Fibroblast of lung (primary cell): Measurements from ENCODE around the gene SLC16A3. TPM values are rescaled to one million over a fixed set of nuclear protein-coding genes. Genes with fewer than 3 reads are reported as not detected.

Experiments
- polyA plus RNA-seq, 2 donors: library from polyadenylated mRNA; depleted of rRNA in 1 of 2; stranded (reverse) in 1 of 2; unstranded in 1 of 2; fragments of >200 nt; gene quantifications; 2 replicates each; pipeline ENCODE4 v1.2.1, GENCODE V29; 2011 to 2012; ENCODE audit warnings: missing spikeins in 1 of 2
- total RNA-seq: library from RNA; depleted of rRNA; stranded (reverse); fragments of >200 nt; gene quantifications from 2 replicates; pipeline ENCODE4 v1.2.1, GENCODE V29; 2014

Gene SLC16A3
- total and polyA plus RNA-seq, 2 donors (not counting 1 experiment from before 2014, with no cell fraction given): 71.0 to 107 TPM

Other genes with a start within 250 kb of the SLC16A3 start
- 15.2 and 30.4 TPM in 2 replicates for gene CENPX, start 206.2 kb upstream of the SLC16A3 start, total RNA-seq
- gene CENPX, start 206.2 kb upstream of the SLC16A3 start, polyA plus RNA-seq: 29.2 and 51.3 TPM in 2 replicates
- gene LRRC45, start 205.7 kb upstream of the SLC16A3 start, total RNA-seq: 9.9 and 10.0 TPM in 2 replicates
- gene LRRC45, start 205.7 kb upstream of the SLC16A3 start, polyA plus RNA-seq: 2.3 and 3.8 TPM in 2 replicates
- gene RAC3, start 197.4 kb upstream of the SLC16A3 start, total RNA-seq: 5.6 and 6.6 TPM in 2 replicates
- 4.3 and 4.7 TPM in 2 replicates for gene RAC3, start 197.4 kb upstream of the SLC16A3 start, polyA plus RNA-seq
- 38.3 and 43.6 TPM in 2 replicates for gene DCXR, start 191.3 kb upstream of the SLC16A3 start, total RNA-seq
- 34.8 and 75.3 TPM in 2 replicates for gene DCXR, start 191.3 kb upstream of the SLC16A3 start, polyA plus RNA-seq
- gene RFNG, start 177.2 kb upstream of the SLC16A3 start, total RNA-seq: 38.5 and 48.9 TPM in 2 replicates
- 14.1 and 14.5 TPM in 2 replicates for gene RFNG, start 177.2 kb upstream of the SLC16A3 start, polyA plus RNA-seq
- 67.0 and 76.6 TPM in 2 replicates for gene GPS1, start 177.1 kb upstream of the SLC16A3 start, total RNA-seq
- gene GPS1, start 177.1 kb upstream of the SLC16A3 start, polyA plus RNA-seq: 53.3 and 86.1 TPM in 2 replicates
- 41.0 and 46.2 TPM in 2 replicates for gene DUS1L, start 163.2 kb upstream of the SLC16A3 start, total RNA-seq
- 24.6 and 40.9 TPM in 2 replicates for gene DUS1L, start 163.2 kb upstream of the SLC16A3 start, polyA plus RNA-seq
- 85.0 and 242 TPM in 2 replicates for gene FASN, start 130.8 kb upstream of the SLC16A3 start, total RNA-seq
- 36.8 and 84.2 TPM in 2 replicates for gene FASN, start 130.8 kb upstream of the SLC16A3 start, polyA plus RNA-seq
- 8.2 and 10.1 TPM in 2 replicates for gene CCDC57, start 16.2 kb upstream of the SLC16A3 start, total RNA-seq
- gene CCDC57, start 16.2 kb upstream of the SLC16A3 start, polyA plus RNA-seq: 4.3 and 7.1 TPM in 2 replicates
- gene CSNK1D, start 44.7 kb downstream of the SLC16A3 start, total RNA-seq: 41.3 and 64.9 TPM in 2 replicates
- gene CSNK1D, start 44.7 kb downstream of the SLC16A3 start, polyA plus RNA-seq: 112 and 139 TPM in 2 replicates
- under 0.01 and 0.17 TPM in 2 replicates for gene CD7, start 88.6 kb downstream of the SLC16A3 start, total RNA-seq
- gene CD7, start 88.6 kb downstream of the SLC16A3 start, polyA plus RNA-seq: not detected in 2 replicates
- 17.3 and 31.1 TPM in 2 replicates for gene SECTM1, start 104.7 kb downstream of the SLC16A3 start, total RNA-seq
- gene SECTM1, start 104.7 kb downstream of the SLC16A3 start, polyA plus RNA-seq: 17.5 and 21.0 TPM in 2 replicates
- 0.17 TPM in 1 of 2 replicates, not detected in the other for gene TEX19, start 130.2 kb downstream of the SLC16A3 start, total RNA-seq
- 0.05 TPM in 1 of 2 replicates, not detected in the other for gene TEX19, start 130.2 kb downstream of the SLC16A3 start, polyA plus RNA-seq
- not detected in 2 replicates for gene UTS2R, start 142.7 kb downstream of the SLC16A3 start, total RNA-seq
- gene UTS2R, start 142.7 kb downstream of the SLC16A3 start, polyA plus RNA-seq: not detected in 2 replicates
- 16.7 and 18.2 TPM in 2 replicates for gene HEXD, start 189.3 kb downstream of the SLC16A3 start, total RNA-seq
- 5.0 and 6.4 TPM in 2 replicates for gene HEXD, start 189.3 kb downstream of the SLC16A3 start, polyA plus RNA-seq
- 18.2 and 27.1 TPM in 2 replicates for gene OGFOD3, start 189.5 kb downstream of the SLC16A3 start, total RNA-seq
- gene OGFOD3, start 189.5 kb downstream of the SLC16A3 start, polyA plus RNA-seq: 25.6 and 30.7 TPM in 2 replicates
- 64.1 and 77.6 TPM in 2 replicates for gene CYBC1, start 221.7 kb downstream of the SLC16A3 start, total RNA-seq
- 62.7 and 69.9 TPM in 2 replicates for gene CYBC1, start 221.7 kb downstream of the SLC16A3 start, polyA plus RNA-seq
- 22.0 and 30.0 TPM in 2 replicates for gene NARF, start 229.7 kb downstream of the SLC16A3 start, total RNA-seq
- 34.5 and 38.7 TPM in 2 replicates for gene NARF, start 229.7 kb downstream of the SLC16A3 start, polyA plus RNA-seq